Ovary (tissue), 3 donors: Measurements from ENCODE around the gene SLC7A1.

Experiments
- EP300 ChIP-seq: sonication (generic); formaldehyde crosslinking; IDR thresholded peaks from one replicate; pipeline ENCODE4 v1.6.1; 2017; ENCODE audit warnings: antibody characterized with exemption
- TF ChIP-seq, protein P1 (sequence below), 3 donors: fragments of 450-650 bp in 2 of 3; fragments of 200-600 bp in 1 of 3; IDR thresholded peaks; one replicate each; pipeline versions ENCODE4 v1.5.1 to v1.8.0; 2016 to 2022; ENCODE audit warnings: antibody characterized with exemption in 3 of 3, mild to moderate bottlenecking in 1 of 3
- donor health status: DM: no; HTN: no; CAD: no.

DNA sequence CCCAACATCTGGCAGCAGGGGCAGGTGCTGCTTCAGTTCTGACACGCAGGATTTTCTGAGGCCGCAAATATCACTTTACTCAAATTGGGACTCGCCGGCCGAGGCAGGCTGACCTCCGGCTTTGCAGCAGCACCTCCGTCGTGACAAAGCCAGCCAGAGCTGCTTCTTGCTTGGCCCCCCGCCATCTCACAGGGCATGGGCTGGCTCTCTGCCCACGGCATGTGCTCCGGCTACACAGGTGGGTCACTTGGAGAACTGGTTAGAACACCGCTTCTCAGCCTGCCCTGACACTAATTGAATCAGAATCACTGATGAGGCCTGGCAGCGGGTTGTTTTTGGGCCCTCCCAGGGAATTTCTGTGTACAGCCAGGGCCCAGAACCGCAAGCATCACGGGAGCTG, 112.3 kb downstream of the SLC7A1 start:
- TF ChIP-seq, protein P1, sequence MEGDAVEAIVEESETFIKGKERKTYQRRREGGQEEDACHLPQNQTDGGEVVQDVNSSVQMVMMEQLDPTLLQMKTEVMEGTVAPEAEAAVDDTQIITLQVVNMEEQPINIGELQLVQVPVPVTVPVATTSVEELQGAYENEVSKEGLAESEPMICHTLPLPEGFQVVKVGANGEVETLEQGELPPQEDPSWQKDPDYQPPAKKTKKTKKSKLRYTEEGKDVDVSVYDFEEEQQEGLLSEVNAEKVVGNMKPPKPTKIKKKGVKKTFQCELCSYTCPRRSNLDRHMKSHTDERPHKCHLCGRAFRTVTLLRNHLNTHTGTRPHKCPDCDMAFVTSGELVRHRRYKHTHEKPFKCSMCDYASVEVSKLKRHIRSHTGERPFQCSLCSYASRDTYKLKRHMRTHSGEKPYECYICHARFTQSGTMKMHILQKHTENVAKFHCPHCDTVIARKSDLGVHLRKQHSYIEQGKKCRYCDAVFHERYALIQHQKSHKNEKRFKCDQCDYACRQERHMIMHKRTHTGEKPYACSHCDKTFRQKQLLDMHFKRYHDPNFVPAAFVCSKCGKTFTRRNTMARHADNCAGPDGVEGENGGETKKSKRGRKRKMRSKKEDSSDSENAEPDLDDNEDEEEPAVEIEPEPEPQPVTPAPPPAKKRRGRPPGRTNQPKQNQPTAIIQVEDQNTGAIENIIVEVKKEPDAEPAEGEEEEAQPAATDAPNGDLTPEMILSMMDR (IDR thresholded peaks at IDR 0.05), result no peak
- no peak for TF ChIP-seq EP300
